ENCODE data around the gene ABLIM2. TPM values are rescaled to one million over a fixed set of nuclear protein-coding genes. Genes with fewer than 3 reads are reported as not detected.
"Not testable (repeated sequence)": the region's sequence is repeated elsewhere in the genome, so short reads cannot be mapped to it uniquely, and the experiment has no call there.

The ABLIM2 gene
- total RNA-seq, 2 experiments from 2014 or later, result 0.13 TPM; not detected in 1

DNA sequence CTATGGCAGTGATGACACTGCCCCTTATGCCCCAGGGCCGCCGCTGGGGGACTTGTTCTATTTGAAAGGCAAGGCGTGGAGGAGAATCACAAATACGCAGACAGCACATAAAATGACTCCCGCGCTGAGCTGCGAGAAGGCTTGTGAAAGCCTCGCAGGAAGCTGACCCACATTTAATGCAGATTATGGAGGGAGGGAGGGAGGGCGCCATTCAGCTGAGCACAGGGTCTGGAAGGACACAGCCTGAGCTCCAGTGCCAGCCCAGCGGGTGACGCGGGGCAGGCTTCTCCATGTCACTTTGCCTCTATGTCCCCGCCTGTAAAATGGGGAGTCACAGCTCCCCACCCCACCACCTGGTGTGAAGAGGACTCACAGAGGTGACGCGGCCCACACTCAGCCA is 14.3 kb downstream of the ABLIM2 start:
- Mint-ChIP-seq H3K4me1 (no peaks in the 10 kb centered on the region), H3K27me3 (peaks cover 2% of the 10 kb centered on the region), H3K9me3 (no peaks in the 10 kb centered on the region), H3K36me3 (ENCODE audit: low read depth) (no peaks in the 10 kb centered on the region), H3K4me3 (no peak overlapping the region), H3K27ac (no peak overlapping the region)
- DNase-seq, result no peak
- ChIA-PET CTCF (no interaction called here), POLR2A (no interaction called here)

DNA sequence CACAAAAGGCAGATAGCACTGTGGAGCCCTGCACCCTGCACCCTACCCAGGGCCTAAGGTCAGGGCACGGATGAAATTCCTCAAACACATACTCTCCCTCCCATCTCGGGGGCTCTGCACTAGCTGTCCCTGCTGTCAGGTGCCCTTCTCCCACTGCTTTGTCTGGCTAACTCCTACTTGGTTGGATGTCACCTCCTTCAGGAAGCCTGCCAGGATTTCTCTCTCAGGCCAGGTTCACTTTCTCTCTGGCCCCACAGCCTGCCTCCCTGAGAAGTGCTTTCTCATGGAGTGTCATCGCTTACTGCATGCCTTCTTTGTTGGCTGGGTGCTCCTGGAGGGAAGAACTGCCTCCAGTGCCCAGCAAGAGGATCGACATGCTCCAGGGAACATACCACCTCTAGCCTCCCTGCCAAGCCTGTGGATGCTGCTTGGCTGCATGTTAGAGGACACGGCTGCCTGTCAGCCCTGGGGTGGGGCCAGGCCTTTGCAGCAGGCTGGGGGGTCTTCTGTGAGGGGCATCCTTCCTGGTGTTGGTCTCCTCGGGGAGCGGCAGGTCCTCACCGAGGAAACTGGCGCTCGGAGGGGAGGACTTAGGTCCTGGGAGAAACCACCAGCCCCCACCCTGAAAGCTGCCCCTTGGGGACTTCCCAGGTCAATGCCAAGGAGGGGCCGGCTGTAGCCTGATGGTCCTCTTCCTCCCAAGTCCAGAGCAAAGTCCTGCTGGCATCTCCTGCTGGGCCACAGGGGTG is 15.0 kb downstream of the ABLIM2 start:
- peaks cover 2% of the 10 kb centered on the region for H3K27me3 Mint-ChIP-seq
- no peaks in the 10 kb centered on the region for H3K4me1 Mint-ChIP-seq
- no peak for DNase-seq
- H3K36me3 Mint-ChIP-seq (ENCODE audit: low read depth), result no peaks in the 10 kb centered on the region
- CTCF ChIA-PET, result no interaction called here
- H3K9me3 Mint-ChIP-seq, result no peaks in the 10 kb centered on the region
- H3K27ac Mint-ChIP-seq, result no peak overlapping the region
- H3K4me3 Mint-ChIP-seq, result no peak overlapping the region
- POLR2A ChIA-PET, result no interaction called here

GRCh38 chr4:8142556-8142955 is 16.1 kb downstream of the ABLIM2 start:
- Mint-ChIP-seq H3K4me1 (no peaks in the 10 kb centered on the region), H3K9me3 (peaks cover 2% of the 10 kb centered on the region), H3K4me3 (no peak overlapping the region), H3K27me3 (peaks cover 2% of the 10 kb centered on the region), H3K27ac (no peak overlapping the region), H3K36me3 (ENCODE audit: low read depth) (no peaks in the 10 kb centered on the region)
- no peak for DNase-seq
- POLR2A ChIA-PET, result interaction anchor here (0.6 kb wide), 1 partner anchor 11 kb away, joined by 3 read pairs; no protein-coding TSS in a partner anchor
- CTCF ChIA-PET, result no interaction called here

DNA sequence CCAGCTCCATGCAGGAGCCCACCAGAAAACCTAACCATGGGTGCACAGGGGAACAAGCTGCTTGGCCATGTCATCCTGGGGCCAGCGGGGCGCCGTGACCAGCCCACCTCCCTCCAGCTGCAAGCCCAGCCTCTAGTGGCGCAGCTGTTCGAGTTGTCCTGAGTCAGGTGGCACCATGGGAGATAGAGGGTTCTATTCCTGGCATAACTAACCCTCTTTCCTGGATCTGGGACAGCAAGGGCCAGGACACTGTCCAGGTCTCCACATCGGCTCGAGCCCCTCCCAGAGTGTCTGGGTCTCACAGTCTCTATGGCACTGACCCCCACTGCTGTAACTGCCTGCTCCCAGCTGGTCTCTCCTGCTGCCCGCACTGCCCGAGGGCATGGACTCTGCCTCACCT is 16.7 kb downstream of the ABLIM2 start:
- POLR2A ChIA-PET, result interaction anchor here (0.6 kb wide), 1 partner anchor 12 kb away, joined by 3 read pairs; no protein-coding TSS in a partner anchor
- no peak overlapping the region for H3K4me3 Mint-ChIP-seq
- H3K27ac Mint-ChIP-seq, result no peak overlapping the region
- H3K4me1 Mint-ChIP-seq, result no peaks in the 10 kb centered on the region
- H3K36me3 Mint-ChIP-seq (ENCODE audit: low read depth), result no peaks in the 10 kb centered on the region
- H3K27me3 Mint-ChIP-seq, result peaks cover 2% of the 10 kb centered on the region
- CTCF ChIA-PET, result no interaction called here
- DNase-seq, result no peak
- H3K9me3 Mint-ChIP-seq, result peaks cover 2% of the 10 kb centered on the region

- ChIA-PET POLR2A (no interaction called here), CTCF (no interaction called here)
- Mint-ChIP-seq H3K27ac (no peak overlapping the region), H3K36me3 (ENCODE audit: low read depth) (no peaks in the 10 kb centered on the region), H3K27me3 (peaks cover 2% of the 10 kb centered on the region), H3K9me3 (peaks cover 2% of the 10 kb centered on the region), H3K4me3 (no peak overlapping the region), H3K4me1 (no peaks in the 10 kb centered on the region)
- no peak for DNase-seq
These were observed 17.7 kb downstream of the ABLIM2 start for GRCh38 chr4:8140915-8141314.

- CTCF ChIA-PET; H3K4me3 Mint-ChIP-seq; H3K4me1 Mint-ChIP-seq; H3K36me3 Mint-ChIP-seq (ENCODE audit: low read depth); H3K9me3 Mint-ChIP-seq; POLR2A ChIA-PET; H3K27me3 Mint-ChIP-seq; DNase-seq; H3K27ac Mint-ChIP-seq: not testable (repeated sequence)
These were observed 18.9 kb downstream of the ABLIM2 start for GRCh38 chr4:8139726-8140125.

DNA sequence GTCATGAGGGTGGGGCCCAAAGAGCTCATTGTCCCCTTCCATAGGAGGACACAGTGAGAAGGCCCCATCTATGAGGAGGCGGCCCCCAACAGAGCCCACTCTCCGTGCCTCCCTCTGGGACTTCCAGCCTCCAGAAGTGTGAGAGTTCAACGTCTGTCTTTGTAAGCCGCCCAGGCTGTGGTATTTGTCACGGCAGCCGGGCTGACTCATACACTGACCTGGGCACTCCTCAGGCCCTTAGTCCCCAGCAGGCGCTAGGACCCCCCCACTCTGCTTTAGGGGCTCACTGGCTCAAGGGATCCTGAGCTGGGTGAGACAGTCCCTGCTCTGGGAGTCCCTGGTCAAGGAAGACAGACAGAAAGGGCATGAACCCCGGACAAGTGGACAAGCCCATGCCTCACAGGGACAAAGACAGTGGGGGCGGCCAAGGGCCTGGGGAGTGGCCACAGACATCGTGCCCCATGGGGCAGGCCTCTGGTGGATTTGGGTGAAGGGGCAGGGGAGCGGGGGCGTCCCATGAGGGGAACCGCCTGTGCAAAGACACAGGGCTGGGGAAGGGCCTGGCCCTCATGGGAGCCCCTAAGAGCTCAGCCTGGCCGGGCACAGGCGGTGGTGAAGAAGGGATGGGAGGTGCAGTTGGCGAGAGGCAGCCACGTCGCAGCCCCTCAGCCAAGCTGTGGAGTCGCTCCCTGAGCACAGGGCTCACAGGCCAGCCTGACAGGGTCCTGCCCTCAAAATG is 21.5 kb downstream of the ABLIM2 start:
- ChIA-PET POLR2A (no interaction called here), CTCF (interaction anchor here (0.6 kb wide), 1 partner anchor 246 kb away, joined by 6 read pairs; no protein-coding TSS in a partner anchor)
- Mint-ChIP-seq H3K9me3 (peaks cover 2% of the 10 kb centered on the region), H3K36me3 (ENCODE audit: low read depth) (no peaks in the 10 kb centered on the region), H3K4me3 (no peak overlapping the region), H3K4me1 (no peaks in the 10 kb centered on the region), H3K27ac (no peak overlapping the region), H3K27me3 (no peaks in the 10 kb centered on the region)
- no peak for DNase-seq

DNA sequence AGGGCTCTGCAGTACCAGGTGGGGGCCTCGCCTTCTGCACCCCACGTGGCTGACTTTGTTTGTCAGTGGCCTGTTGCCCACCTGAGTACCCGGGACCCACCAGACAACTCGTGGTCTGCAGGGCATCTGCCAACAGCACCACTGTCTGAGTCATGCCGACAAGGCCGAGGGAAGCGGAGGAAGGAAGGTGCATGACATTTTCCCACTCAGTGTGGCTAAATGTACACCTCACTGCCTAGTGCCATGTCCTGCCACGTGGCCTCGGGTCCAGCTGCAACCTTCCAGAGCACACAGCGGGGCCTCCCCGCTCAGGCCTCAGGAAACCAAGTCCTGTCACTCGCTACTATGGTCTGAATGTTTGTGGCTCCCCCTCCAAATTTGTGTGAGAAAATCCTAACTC is 22.1 kb downstream of the ABLIM2 start:
- POLR2A ChIA-PET, result no interaction called here
- Mint-ChIP-seq H3K27ac (no peak overlapping the region), H3K27me3 (no peaks in the 10 kb centered on the region), H3K36me3 (ENCODE audit: low read depth) (no peaks in the 10 kb centered on the region), H3K9me3 (peaks cover 2% of the 10 kb centered on the region), H3K4me3 (no peak overlapping the region), H3K4me1 (no peaks in the 10 kb centered on the region)
- CTCF ChIA-PET, result interaction anchor here (0.6 kb wide), 1 partner anchor 245 kb away, joined by 6 read pairs; no protein-coding TSS in a partner anchor
- DNase-seq, result no peak

- H3K9me3 Mint-ChIP-seq, result peaks cover 2% of the 10 kb centered on the region
- ChIA-PET POLR2A (no interaction called here), CTCF (no interaction called here)
- no peak for DNase-seq
- no peak overlapping the region for H3K27ac Mint-ChIP-seq
- no peaks in the 10 kb centered on the region for H3K27me3 Mint-ChIP-seq
- H3K4me3 Mint-ChIP-seq, result no peak overlapping the region
- no peaks in the 10 kb centered on the region for H3K4me1 Mint-ChIP-seq
- no peaks in the 10 kb centered on the region for H3K36me3 Mint-ChIP-seq (ENCODE audit: low read depth)
These were observed 22.9 kb downstream of the ABLIM2 start for GRCh38 chr4:8135666-8136065.

DNA sequence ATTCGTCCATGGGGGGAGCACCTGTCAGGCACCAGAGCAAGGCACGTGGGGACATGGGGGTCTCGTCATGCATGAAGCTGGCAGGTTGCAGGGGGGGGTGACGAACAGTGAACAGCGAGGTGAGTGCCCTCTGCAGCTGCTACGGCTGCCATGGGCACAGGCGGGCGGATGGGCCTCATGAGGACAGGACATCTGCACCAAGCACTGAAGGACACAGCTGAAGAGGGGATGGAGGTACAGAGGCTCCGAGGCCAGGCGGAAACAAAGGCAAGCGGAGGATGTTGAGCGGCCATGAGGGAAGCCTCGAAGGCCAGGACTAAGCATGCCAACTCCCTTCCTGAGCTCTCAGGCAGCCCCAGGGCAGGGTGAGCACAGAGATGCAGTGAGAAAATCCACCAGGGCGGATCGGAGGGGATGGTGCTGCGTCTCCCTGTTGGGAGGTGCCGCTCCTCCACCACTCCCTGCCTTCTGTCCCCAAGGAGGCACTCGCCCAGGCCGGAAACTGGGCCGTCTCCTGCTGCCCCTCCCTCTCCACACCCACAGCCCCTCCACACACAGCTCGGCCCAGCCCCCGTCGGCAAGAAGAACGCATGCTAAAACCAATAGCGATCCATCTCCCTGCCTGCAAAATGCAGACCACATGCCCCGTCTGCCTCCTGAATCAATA is 24.6 kb downstream of the ABLIM2 start:
- Mint-ChIP-seq H3K36me3 (ENCODE audit: low read depth) (no peaks in the 10 kb centered on the region), H3K9me3 (peaks cover 2% of the 10 kb centered on the region), H3K27me3 (no peaks in the 10 kb centered on the region), H3K4me1 (no peaks in the 10 kb centered on the region), H3K4me3 (no peak overlapping the region), H3K27ac (no peak overlapping the region)
- POLR2A ChIA-PET, result no interaction called here
- CTCF ChIA-PET, result no interaction called here
- no peak for DNase-seq

- no peaks in the 10 kb centered on the region for H3K36me3 Mint-ChIP-seq (ENCODE audit: low read depth)
- H3K27ac Mint-ChIP-seq, result no peak overlapping the region
- POLR2A ChIA-PET, result no interaction called here
- no peaks in the 10 kb centered on the region for H3K27me3 Mint-ChIP-seq
- no peak for DNase-seq
- no peaks in the 10 kb centered on the region for H3K4me1 Mint-ChIP-seq
- H3K9me3 Mint-ChIP-seq, result peaks cover 2% of the 10 kb centered on the region
- CTCF ChIA-PET, result no interaction called here
- no peak overlapping the region for H3K4me3 Mint-ChIP-seq
These were observed 25.5 kb downstream of the ABLIM2 start for GRCh38 chr4:8132947-8133705.

DNA sequence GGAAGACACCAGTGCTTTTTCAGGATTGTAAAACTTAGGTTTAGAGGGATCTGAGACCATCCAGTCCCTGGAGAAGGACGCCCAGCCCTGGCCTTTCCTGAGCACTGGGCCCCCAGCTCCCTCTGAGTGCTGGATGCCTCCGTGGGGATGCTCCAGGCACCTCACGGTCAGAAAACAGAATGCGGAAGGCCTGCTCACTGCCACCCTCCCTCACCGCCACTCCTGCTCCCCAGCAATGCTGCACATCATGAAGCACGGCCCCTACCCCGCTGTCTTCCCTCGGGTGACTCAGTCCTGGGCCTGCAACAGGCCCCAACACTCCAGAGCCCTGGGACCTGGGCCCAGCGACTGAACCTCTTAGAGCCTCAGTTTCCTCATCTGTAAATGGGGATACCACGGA is 26.2 kb downstream of the ABLIM2 start:
- DNase-seq, result no peak
- H3K9me3 Mint-ChIP-seq, result no peaks in the 10 kb centered on the region
- H3K4me1 Mint-ChIP-seq, result no peaks in the 10 kb centered on the region
- ChIA-PET CTCF (no interaction called here), POLR2A (no interaction called here)
- no peaks in the 10 kb centered on the region for H3K27me3 Mint-ChIP-seq
- no peak overlapping the region for H3K4me3 Mint-ChIP-seq
- no peak overlapping the region for H3K27ac Mint-ChIP-seq
- no peaks in the 10 kb centered on the region for H3K36me3 Mint-ChIP-seq (ENCODE audit: low read depth)

DNA sequence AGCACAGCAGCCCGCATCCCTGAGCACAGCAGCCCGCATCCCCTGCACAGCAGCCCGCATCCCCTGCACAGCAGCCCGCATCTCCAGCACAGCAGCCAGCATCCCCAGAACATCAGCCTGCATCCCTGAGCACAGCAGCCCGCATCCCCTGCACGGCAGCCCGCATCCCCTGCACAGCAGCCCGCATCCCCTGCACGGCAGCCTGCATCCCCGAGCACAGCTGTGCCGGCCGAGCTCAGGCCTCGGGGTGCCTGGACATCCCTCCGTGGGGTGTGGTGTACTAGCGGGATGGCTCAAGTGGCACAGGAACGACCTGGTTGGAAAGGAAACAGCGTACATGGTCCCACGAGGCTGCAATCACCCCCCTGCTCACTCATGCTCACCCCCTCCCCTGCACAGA is 26.8 kb downstream of the ABLIM2 start:
- Mint-ChIP-seq H3K4me3 (no peak overlapping the region), H3K36me3 (ENCODE audit: low read depth) (no peaks in the 10 kb centered on the region), H3K27me3 (no peaks in the 10 kb centered on the region), H3K4me1 (no peaks in the 10 kb centered on the region), H3K27ac (no peak overlapping the region), H3K9me3 (no peaks in the 10 kb centered on the region)
- POLR2A ChIA-PET, result no interaction called here
- CTCF ChIA-PET, result no interaction called here
- no peak for DNase-seq

All from activated CD4-positive, alpha-beta memory T cell treated with anti-CD3 and anti-CD28 coated beads, Interleukin-2, amount 10 ng/mL, durations not matched to agents 7 days and 5 days (primary cell).